WTC11 (cell line): ENCODE measurements around the gene TRPM4.

Source experiments
- CREM ChIP-seq: sonication (generic); formaldehyde crosslinking; IDR thresholded peaks from 2 replicates; pipeline ENCODE4 v1.8.1; 2022; ENCODE audit warnings: mild to moderate bottlenecking, missing genetic modification reagents, moderate library complexity
- CTCF ChIP-seq: fragments of 200-600 bp; IDR thresholded peaks from 2 replicates; pipeline ENCODE4 v1.8.0; 2022; ENCODE audit warnings: antibody characterized with exemption
- FOXJ3 ChIP-seq: sonication (generic); formaldehyde crosslinking; IDR thresholded peaks from 2 replicates; pipeline ENCODE4 v1.9.0; 2021; ENCODE audit warnings: missing genetic modification reagents, mild to moderate bottlenecking, borderline replicate concordance
- GABPB1 ChIP-seq: sonication (generic); formaldehyde crosslinking; IDR thresholded peaks from 2 replicates; pipeline ENCODE4 v1.8.1; 2023; ENCODE audit warnings: mild to moderate bottlenecking, missing genetic modification reagents
- NFYB ChIP-seq: sonication (generic); formaldehyde crosslinking; conservative IDR thresholded peaks from 2 replicates; pipeline ENCODE4 v1.8.0; 2022; ENCODE audit warnings: low read depth, missing genetic modification reagents
- NR1H2 ChIP-seq: sonication (generic); formaldehyde crosslinking; IDR thresholded peaks from 2 replicates; pipeline ENCODE4 v1.9.0; 2021; ENCODE audit warnings: mild to moderate bottlenecking, moderate library complexity, missing genetic modification reagents
- TEAD4 ChIP-seq: sonication (generic); formaldehyde crosslinking; IDR thresholded peaks from 2 replicates; pipeline ENCODE4 v1.8.0; 2022; ENCODE audit warnings: mild to moderate bottlenecking, missing genetic modification reagents
- TP53 ChIP-seq: sonication (generic); formaldehyde crosslinking; IDR thresholded peaks from 2 replicates; pipeline ENCODE4 v1.8.1; 2023; ENCODE audit warnings: mild to moderate bottlenecking, missing genetic modification reagents
- ZNF263 ChIP-seq: sonication (generic); formaldehyde crosslinking; IDR thresholded peaks from 2 replicates; pipeline ENCODE4 v1.8.1; 2022; ENCODE audit warnings: low read depth, mild to moderate bottlenecking, moderate library complexity, missing genetic modification reagents
- TF ChIP-seq, protein P1 (sequence below): sonication (generic); formaldehyde crosslinking; IDR thresholded peaks from 2 replicates; pipeline ENCODE4 v1.8.1; 2022; ENCODE audit warnings: mild to moderate bottlenecking, missing genetic modification reagents, moderate library complexity, borderline replicate concordance
- TF ChIP-seq, protein P2 (sequence below): sonication (generic); formaldehyde crosslinking; IDR thresholded peaks from 2 replicates; pipeline ENCODE4 v1.8.1; 2022; ENCODE audit warnings: low read depth, missing genetic modification reagents, borderline replicate concordance

DNA sequence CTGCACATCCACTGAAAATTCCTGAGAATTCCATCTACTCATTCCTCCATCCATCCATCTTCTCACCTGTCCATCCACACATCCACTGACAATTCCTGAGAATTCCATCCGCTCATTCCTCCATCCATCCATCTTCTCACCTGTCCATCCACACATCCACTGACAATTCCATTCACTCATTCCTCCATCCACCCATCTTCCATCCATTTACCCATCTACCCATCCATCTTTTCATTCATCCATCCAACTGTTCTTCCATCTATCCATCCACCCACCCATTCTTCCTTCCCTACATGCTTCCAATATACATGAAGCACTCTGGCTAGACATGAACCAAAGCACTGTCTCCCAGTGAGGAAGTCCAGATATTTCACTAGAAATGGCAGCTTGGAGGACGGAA, 15.6 kb downstream of the TRPM4 start:
- TF ChIP-seq NFYB = no peak
- TF ChIP-seq CTCF = no peak
- TF ChIP-seq ZNF263 (CRISPR knock-in tag) = no peak
- no peak for TF ChIP-seq TEAD4
- no peak for TF ChIP-seq NR1H2
- TF ChIP-seq, protein P1, sequence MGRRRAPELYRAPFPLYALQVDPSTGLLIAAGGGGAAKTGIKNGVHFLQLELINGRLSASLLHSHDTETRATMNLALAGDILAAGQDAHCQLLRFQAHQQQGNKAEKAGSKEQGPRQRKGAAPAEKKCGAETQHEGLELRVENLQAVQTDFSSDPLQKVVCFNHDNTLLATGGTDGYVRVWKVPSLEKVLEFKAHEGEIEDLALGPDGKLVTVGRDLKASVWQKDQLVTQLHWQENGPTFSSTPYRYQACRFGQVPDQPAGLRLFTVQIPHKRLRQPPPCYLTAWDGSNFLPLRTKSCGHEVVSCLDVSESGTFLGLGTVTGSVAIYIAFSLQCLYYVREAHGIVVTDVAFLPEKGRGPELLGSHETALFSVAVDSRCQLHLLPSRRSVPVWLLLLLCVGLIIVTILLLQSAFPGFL = no peak
- no peak for TF ChIP-seq GABPB1 (CRISPR knock-in tag)
- no peak for TF ChIP-seq CREM (CRISPR knock-in tag)
- no peak for TF ChIP-seq FOXJ3 (CRISPR knock-in tag)
- no peak for TF ChIP-seq TP53 (CRISPR knock-in tag)
- TF ChIP-seq, protein P2, sequence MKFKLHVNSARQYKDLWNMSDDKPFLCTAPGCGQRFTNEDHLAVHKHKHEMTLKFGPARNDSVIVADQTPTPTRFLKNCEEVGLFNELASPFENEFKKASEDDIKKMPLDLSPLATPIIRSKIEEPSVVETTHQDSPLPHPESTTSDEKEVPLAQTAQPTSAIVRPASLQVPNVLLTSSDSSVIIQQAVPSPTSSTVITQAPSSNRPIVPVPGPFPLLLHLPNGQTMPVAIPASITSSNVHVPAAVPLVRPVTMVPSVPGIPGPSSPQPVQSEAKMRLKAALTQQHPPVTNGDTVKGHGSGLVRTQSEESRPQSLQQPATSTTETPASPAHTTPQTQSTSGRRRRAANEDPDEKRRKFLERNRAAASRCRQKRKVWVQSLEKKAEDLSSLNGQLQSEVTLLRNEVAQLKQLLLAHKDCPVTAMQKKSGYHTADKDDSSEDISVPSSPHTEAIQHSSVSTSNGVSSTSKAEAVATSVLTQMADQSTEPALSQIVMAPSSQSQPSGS (CRISPR knock-in tag) = no peak
